IMR-90 (cell line): Measurements from ENCODE around the gene GDPD1.

ENCODE experiments used
- CHD1 ChIP-seq: IDR thresholded peaks from 2 replicates; pipeline ENCODE4 v1.6.1; 2012; ENCODE audit warnings: low read depth, low read length, improper control_type of control experiment
- MAZ ChIP-seq: IDR thresholded peaks from 2 replicates; pipeline ENCODE4 v1.6.1; 2012; ENCODE audit warnings: low read depth, mild to moderate bottlenecking, low read length, improper control_type of control experiment, moderate library complexity, borderline replicate concordance
- MXI1 ChIP-seq: IDR thresholded peaks from 2 replicates; pipeline ENCODE4 v1.6.1; 2012; ENCODE audit warnings: low read depth, mild to moderate bottlenecking, low read length, moderate library complexity, borderline replicate concordance
- POLR2A ChIP-seq: IDR thresholded peaks from 2 replicates; pipeline ENCODE4 v1.6.1; 2012; ENCODE audit warnings: mild to moderate bottlenecking, low read depth, low read length
- RFX5 ChIP-seq: IDR thresholded peaks from 2 replicates; pipeline ENCODE4 v1.8.0; 2012; ENCODE audit warnings: low read depth, mild to moderate bottlenecking, low read length, moderate library complexity
- SMC3 ChIP-seq: fragments of 150-350 bp; IDR thresholded peaks from 2 replicates; pipeline ENCODE4 v1.6.1; 2016; ENCODE audit warnings: low read depth, mild to moderate bottlenecking, antibody characterized with exemption, low read length, moderate library complexity
- TF ChIP-seq, protein P1 (sequence below): conservative IDR thresholded peaks from 2 replicates; pipeline ENCODE4 v1.5.1; 2012; ENCODE audit warnings: mild to moderate bottlenecking, low read depth, low read length, improper control_type of control experiment
- TF ChIP-seq, protein P2 (sequence below): fragments of 150-350 bp; IDR thresholded peaks from 2 replicates; pipeline ENCODE4 v1.6.1; 2017; ENCODE audit warnings: mild to moderate bottlenecking, antibody characterized with exemption, low read length, low read depth
- TF ChIP-seq, protein P3 (sequence below): fragments of 150-350 bp; IDR thresholded peaks from 2 replicates; pipeline ENCODE4 v1.6.1; 2016; ENCODE audit warnings: low read depth, mild to moderate bottlenecking, low read length, moderate library complexity, borderline replicate concordance

DNA sequence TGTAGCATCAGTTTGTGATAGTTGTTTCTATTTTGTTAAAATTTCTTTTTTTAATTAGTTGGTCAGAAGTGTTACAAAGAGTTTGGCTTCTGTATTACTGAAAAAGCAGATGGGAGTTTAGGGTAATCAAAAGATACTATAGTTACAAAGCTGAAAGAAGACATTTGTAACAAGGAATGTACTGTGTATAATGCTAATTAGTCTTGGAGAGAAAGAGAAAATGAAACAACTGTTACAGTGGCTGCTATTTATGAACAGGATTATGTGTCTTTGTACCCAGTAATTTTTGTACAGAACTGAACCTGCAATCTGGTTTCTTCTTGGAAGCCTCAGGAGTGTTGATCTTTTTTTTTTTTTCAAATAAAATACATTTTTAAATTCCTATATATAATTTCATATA is 14.3 kb downstream of the GDPD1 start:
- TF ChIP-seq, protein P1, sequence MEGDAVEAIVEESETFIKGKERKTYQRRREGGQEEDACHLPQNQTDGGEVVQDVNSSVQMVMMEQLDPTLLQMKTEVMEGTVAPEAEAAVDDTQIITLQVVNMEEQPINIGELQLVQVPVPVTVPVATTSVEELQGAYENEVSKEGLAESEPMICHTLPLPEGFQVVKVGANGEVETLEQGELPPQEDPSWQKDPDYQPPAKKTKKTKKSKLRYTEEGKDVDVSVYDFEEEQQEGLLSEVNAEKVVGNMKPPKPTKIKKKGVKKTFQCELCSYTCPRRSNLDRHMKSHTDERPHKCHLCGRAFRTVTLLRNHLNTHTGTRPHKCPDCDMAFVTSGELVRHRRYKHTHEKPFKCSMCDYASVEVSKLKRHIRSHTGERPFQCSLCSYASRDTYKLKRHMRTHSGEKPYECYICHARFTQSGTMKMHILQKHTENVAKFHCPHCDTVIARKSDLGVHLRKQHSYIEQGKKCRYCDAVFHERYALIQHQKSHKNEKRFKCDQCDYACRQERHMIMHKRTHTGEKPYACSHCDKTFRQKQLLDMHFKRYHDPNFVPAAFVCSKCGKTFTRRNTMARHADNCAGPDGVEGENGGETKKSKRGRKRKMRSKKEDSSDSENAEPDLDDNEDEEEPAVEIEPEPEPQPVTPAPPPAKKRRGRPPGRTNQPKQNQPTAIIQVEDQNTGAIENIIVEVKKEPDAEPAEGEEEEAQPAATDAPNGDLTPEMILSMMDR, result no peak
- TF ChIP-seq, protein P2, sequence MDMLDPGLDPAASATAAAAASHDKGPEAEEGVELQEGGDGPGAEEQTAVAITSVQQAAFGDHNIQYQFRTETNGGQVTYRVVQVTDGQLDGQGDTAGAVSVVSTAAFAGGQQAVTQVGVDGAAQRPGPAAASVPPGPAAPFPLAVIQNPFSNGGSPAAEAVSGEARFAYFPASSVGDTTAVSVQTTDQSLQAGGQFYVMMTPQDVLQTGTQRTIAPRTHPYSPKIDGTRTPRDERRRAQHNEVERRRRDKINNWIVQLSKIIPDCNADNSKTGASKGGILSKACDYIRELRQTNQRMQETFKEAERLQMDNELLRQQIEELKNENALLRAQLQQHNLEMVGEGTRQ, result no peak
- TF ChIP-seq RFX5 (no peak), POLR2A (no peak), SMC3 (no peak), MXI1 (no peak), MAZ (no peak), CHD1 (no peak)
- TF ChIP-seq, protein P3, sequence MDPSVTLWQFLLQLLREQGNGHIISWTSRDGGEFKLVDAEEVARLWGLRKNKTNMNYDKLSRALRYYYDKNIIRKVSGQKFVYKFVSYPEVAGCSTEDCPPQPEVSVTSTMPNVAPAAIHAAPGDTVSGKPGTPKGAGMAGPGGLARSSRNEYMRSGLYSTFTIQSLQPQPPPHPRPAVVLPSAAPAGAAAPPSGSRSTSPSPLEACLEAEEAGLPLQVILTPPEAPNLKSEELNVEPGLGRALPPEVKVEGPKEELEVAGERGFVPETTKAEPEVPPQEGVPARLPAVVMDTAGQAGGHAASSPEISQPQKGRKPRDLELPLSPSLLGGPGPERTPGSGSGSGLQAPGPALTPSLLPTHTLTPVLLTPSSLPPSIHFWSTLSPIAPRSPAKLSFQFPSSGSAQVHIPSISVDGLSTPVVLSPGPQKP, result no peak
